Measurements from ENCODE around the gene NTM. TPM values are rescaled to one million over a fixed set of nuclear protein-coding genes. Genes with fewer than 3 reads are reported as not detected.

Gene NTM
- total and polyA plus RNA-seq, 2 of the 8 experiments (the other 6 are each of a cell fraction or from before 2014, with no cell fraction given) = 13.4 to 20.0 TPM

DNA sequence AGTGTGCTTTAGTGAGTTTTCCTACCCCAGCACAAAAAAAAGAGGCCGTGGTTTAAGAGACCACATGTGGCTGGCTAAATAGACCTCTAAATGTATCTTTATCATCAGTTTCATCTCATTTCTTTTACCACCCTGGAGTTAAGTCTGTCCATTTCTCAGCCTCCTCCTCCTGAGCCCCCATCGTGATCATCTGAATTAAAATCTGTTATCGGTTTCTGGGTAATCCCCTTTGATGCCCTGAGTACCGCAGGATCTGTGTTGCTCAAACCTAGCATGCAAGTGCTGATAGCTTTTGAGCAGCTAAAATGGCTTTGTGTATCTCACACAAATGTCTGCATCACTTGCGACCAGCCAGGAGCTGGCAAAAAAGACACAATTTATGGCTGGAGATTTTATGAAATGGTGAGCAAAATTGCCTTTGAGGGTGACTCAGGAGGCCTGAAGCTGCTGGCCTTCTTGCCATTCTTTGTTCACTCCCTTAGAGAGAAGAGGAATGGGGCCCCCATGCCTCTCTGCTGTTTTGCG is 236.5 kb downstream of the NTM start:
- H4K91ac ChIP-seq (replicated peaks; ENCODE audit: insufficient read length, low read length) = no peak overlapping the region
- FAIRE-seq (no peak), DNase-seq (ENCODE audit: low read depth in 1 of 2, low spot score in 2 of 2) (no peak)
- POLR2A ChIA-PET (ENCODE audit: partially characterized antibody) = no interaction called here
- no peaks in the 10 kb centered on the region for H3K79me1 ChIP-seq (ENCODE audit: low read depth, low read length)
- H3K4me2 ChIP-seq (ENCODE audit: insufficient read depth in 1 of 2, low read depth in 2 of 2, low read length in 2 of 2) = no peak overlapping the region
- H3K14ac ChIP-seq (ENCODE audit: insufficient read length) = no peak overlapping the region
- H3K56ac ChIP-seq (replicated peaks; ENCODE audit: insufficient read length, low read depth, low read length) = no peak overlapping the region
- no peak overlapping the region for H2BK20ac ChIP-seq (ENCODE audit: low read length)
- no peaks in the 10 kb centered on the region for H3K79me2 ChIP-seq (ENCODE audit: control insufficient read depth in 1 of 2, insufficient read depth in 2 of 2, low read length in 2 of 2)
- peaks cover 0 to 4% (median 3%) of the 10 kb centered on the region in 4 experiments; a peak in 3 of 7 replicates for H3K27me3 ChIP-seq (replicated peaks in 1 of 4; ENCODE audit: control insufficient read depth in 3 of 4, extremely low read depth in 1 of 4, insufficient read depth in 3 of 4, low read length in 3 of 4)
- no peak overlapping the region for H2BK120ac ChIP-seq (replicated peaks; ENCODE audit: low read depth, low read length)
- no peaks in the 10 kb centered on the region for H3K23me2 ChIP-seq (ENCODE audit: low read depth, low read length)
- H3K36me3 ChIP-seq (ENCODE audit: control insufficient read depth in 2 of 4, insufficient read depth in 4 of 4, low read length in 3 of 4) = no peaks in the 10 kb centered on the region
- H4K5ac ChIP-seq (ENCODE audit: insufficient read length, low read depth, low read length) = no peak overlapping the region
- no peak overlapping the region for H4K8ac ChIP-seq (ENCODE audit: extremely low read depth, insufficient read depth, low read length)
- no peak overlapping the region for H2AFZ ChIP-seq (ENCODE audit: low read length)
- H2BK12ac ChIP-seq (ENCODE audit: low read depth, low read length) = no peak overlapping the region
- H2AK5ac ChIP-seq (ENCODE audit: low read depth, low read length) = no peak overlapping the region
- H3K4me1 ChIP-seq (replicated peaks in 1 of 4; ENCODE audit: control insufficient read depth in 3 of 4, insufficient read depth in 4 of 4, low read length in 3 of 4) = peaks cover 2 to 11% (median 6%) of the 10 kb centered on the region in 4 experiments; a peak in 4 of 7 replicates
- H2BK15ac ChIP-seq (ENCODE audit: low read length) = no peak overlapping the region
- H3K23ac ChIP-seq (ENCODE audit: insufficient read length) = no peak overlapping the region
- H4K20me1 ChIP-seq (replicated peaks in 1 of 2; ENCODE audit: control insufficient read depth in 1 of 2, insufficient read depth in 2 of 2, low read length in 2 of 2) = no peaks in the 10 kb centered on the region
- no peak overlapping the region for H2BK5ac ChIP-seq (ENCODE audit: low read depth, low read length)
- WGBS, 2 experiments (ENCODE audit: extremely low coverage in 1 of 2, insufficient coverage in 1 of 2, insufficient read length in 1 of 2, insufficient replicate concordance in 2 of 2, low coverage in 1 of 2, low lambda C conversion rate in 2 of 2, missing lambda C conversion rate in 1 of 2) = 89% methylated on average over 6 of the region's 6 CpGs; no CpG with 5 or more reads in 1 of the 2 experiments
- no peak overlapping the region for H3K27ac ChIP-seq (ENCODE audit: low read depth, low read length)
- H3K9me3 ChIP-seq (ENCODE audit: insufficient read depth in 2 of 2, low read depth in 1 of 2, low read length in 1 of 2) = no peaks in the 10 kb centered on the region
- no peak overlapping the region for H3K18ac ChIP-seq (ENCODE audit: extremely low read depth, low read length)
- no peak overlapping the region for H3K4ac ChIP-seq (replicated peaks; ENCODE audit: insufficient read length, low read depth, low read length)
- no peak overlapping the region for H3K4me3 ChIP-seq (ENCODE audit: extremely low read depth in 1 of 4, insufficient read depth in 2 of 4, low read depth in 3 of 4, low read length in 4 of 4)
- CTCF ChIA-PET (ENCODE audit: partially characterized antibody) = interaction anchor here (1.8 to 16.7 kb wide), 2 partner anchors 12 to 22 kb away, joined by 7 to 150 read pairs; no protein-coding TSS in a partner anchor
- no peak overlapping the region for H3K9ac ChIP-seq (replicated peaks in 1 of 4; ENCODE audit: extremely low read depth in 1 of 4, low read depth in 3 of 4, low read length in 3 of 4)
- TF ChIP-seq ASH2L (IDR thresholded peaks at IDR 0.05; ENCODE audit: low read length) = no peak
- TF ChIP-seq, protein P1, sequence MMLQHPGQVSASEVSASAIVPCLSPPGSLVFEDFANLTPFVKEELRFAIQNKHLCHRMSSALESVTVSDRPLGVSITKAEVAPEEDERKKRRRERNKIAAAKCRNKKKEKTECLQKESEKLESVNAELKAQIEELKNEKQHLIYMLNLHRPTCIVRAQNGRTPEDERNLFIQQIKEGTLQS (IDR thresholded peaks at IDR 0.05; ENCODE audit: insufficient read depth, low read depth, low read length) = no peak
- TF ChIP-seq JUN (IDR thresholded peaks at IDR 0.05; ENCODE audit: low read depth, low read length) = no peak
- TF ChIP-seq KDM1A (IDR thresholded peaks at IDR 0.05; ENCODE audit: borderline replicate concordance, low read length) = no peak
- TF ChIP-seq POLR2A (IDR thresholded peaks at IDR 0.05; ENCODE audit: control extremely low read depth in 1 of 2, low read depth in 2 of 2, low read length in 2 of 2) = no peak
- TF ChIP-seq HDAC6 (IDR thresholded peaks at IDR 0.05; ENCODE audit: low read depth, low read length) = no peak
- no peak for TF ChIP-seq CTBP2 (IDR thresholded peaks at IDR 0.05; ENCODE audit: borderline replicate concordance, insufficient read depth, insufficient read length, low read length)
- no peak for TF ChIP-seq SP1 (IDR thresholded peaks at IDR 0.05; ENCODE audit: low read depth, low read length)
- TF ChIP-seq RAD21 (IDR thresholded peaks at IDR 0.05 in 1 of 2, conservative IDR thresholded peaks at IDR 0.05 in 1 of 2; ENCODE audit: low read depth in 2 of 2, low read length in 2 of 2) = no peak
- TF ChIP-seq KDM5A (IDR thresholded peaks at IDR 0.05; ENCODE audit: low read length) = no peak
- no peak for TF ChIP-seq JUND (IDR thresholded peaks at IDR 0.05; ENCODE audit: low read length)
- no peak for TF ChIP-seq SIRT6 (IDR thresholded peaks at IDR 0.05; ENCODE audit: low read length)
- no peak for TF ChIP-seq TCF12 (IDR thresholded peaks at IDR 0.05; ENCODE audit: low read depth, low read length)
- no peak for TF ChIP-seq CHD1 (IDR thresholded peaks at IDR 0.05; ENCODE audit: low read depth, low read length)
- no peak for TF ChIP-seq POU5F1 (IDR thresholded peaks at IDR 0.05; ENCODE audit: low read depth, low read length)
